ENCODE results near the gene DOP1A.
A peak's percentile ranks its signal among the peaks of the same experiment; 100 is the strongest.

- peak; percentile 88 for TF ChIP-seq POLR2A (IDR thresholded peaks at IDR 0.05)
- TF ChIP-seq, protein P1, sequence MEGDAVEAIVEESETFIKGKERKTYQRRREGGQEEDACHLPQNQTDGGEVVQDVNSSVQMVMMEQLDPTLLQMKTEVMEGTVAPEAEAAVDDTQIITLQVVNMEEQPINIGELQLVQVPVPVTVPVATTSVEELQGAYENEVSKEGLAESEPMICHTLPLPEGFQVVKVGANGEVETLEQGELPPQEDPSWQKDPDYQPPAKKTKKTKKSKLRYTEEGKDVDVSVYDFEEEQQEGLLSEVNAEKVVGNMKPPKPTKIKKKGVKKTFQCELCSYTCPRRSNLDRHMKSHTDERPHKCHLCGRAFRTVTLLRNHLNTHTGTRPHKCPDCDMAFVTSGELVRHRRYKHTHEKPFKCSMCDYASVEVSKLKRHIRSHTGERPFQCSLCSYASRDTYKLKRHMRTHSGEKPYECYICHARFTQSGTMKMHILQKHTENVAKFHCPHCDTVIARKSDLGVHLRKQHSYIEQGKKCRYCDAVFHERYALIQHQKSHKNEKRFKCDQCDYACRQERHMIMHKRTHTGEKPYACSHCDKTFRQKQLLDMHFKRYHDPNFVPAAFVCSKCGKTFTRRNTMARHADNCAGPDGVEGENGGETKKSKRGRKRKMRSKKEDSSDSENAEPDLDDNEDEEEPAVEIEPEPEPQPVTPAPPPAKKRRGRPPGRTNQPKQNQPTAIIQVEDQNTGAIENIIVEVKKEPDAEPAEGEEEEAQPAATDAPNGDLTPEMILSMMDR (IDR thresholded peaks at IDR 0.05) = no peak
Observed at GRCh38 chr6:83192871-83193746, 125.6 kb downstream of the DOP1A start, which contains the start of the genes PGM3 and RWDD2A.
